Mesodermal cell (in vitro differentiated cells): ENCODE measurements around the gene RAB6B.

Experiments
- H3K27ac ChIP-seq: 2 replicates; pipeline ENCODE4 v1.7.0; 2013; ENCODE audit warnings: mild to moderate bottlenecking, low read depth, low read length, moderate library complexity; ENCODE audit not compliant: severe bottlenecking
- H3K36me3 ChIP-seq: 2 replicates; pipeline ENCODE4 v1.7.1; 2013; ENCODE audit warnings: mild to moderate bottlenecking, low read length, moderate library complexity; ENCODE audit not compliant: control insufficient read depth, insufficient read depth
- H3K4me1 ChIP-seq: one replicate; pipeline ENCODE4 v1.7.1; 2013; ENCODE audit warnings: mild to moderate bottlenecking, low read length; ENCODE audit not compliant: insufficient read depth, control insufficient read depth, poor library complexity, severe bottlenecking
- H3K4me3 ChIP-seq: 2 replicates; pipeline ENCODE4 v1.7.0; 2013; ENCODE audit warnings: low read length, control low read depth, mild to moderate bottlenecking; ENCODE audit not compliant: insufficient read depth, poor library complexity, severe bottlenecking; ENCODE audit errors: extremely low read depth
- H3K9me3 ChIP-seq: 2 replicates; pipeline ENCODE4 v1.7.1; 2013; ENCODE audit warnings: mild to moderate bottlenecking, low read length, moderate library complexity; ENCODE audit not compliant: control insufficient read depth
- WGBS, 2 experiments: methylation state at CpG; one replicate each; pipeline ENCODE4 v1.1.5; 2013; ENCODE audit warnings: missing lambda C conversion rate in 2 of 2; ENCODE audit not compliant: insufficient coverage in 2 of 2; 5-methylcytosine and 5-hydroxymethylcytosine counted together

Gene RAB6B

GRCh38 chr3:133937756-133938601, 42.3 kb upstream of the RAB6B start:
- 82 to 92% methylated on average over 7 to 8 of the region's 10 CpGs for WGBS, 2 experiments
- no peaks in the 10 kb centered on the region for H3K9me3 ChIP-seq
- no peak overlapping the region for H3K4me3 ChIP-seq
- H3K27ac ChIP-seq = no peak overlapping the region
- no peaks in the 10 kb centered on the region for H3K36me3 ChIP-seq
- peaks cover 9% of the 10 kb centered on the region for H3K4me1 ChIP-seq

DNA sequence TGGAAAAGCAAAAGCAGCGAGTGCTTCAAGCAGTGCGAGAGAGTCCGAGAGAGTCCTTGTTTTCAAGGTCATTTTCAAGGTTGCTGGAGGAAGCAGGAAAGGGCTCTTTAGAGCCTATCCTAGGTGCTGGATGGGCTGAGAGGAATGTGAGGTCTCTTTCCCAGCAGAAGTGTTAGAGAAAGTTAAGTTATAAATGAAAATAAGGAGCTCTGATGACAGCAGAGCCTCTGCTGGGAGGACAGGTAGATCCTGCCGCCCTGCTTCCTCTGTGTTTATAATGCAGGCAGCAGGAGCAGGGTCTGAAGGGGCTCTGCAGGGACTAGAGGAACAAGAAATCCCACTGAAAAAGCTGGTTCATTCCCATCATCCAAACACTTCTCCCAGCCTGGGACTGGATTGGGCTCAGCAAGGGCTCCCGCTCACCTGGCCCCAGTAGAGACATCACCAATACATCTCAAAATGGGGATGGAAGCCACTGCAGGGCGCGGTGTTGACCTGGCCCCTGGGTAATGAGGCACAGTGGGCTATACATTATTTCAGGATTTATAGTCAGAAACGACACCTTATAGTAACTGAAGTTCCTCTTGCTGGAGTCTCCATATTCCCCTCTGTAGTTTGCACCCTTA, 41.5 kb upstream of the RAB6B start:
- Histone ChIP-seq H3K4me1 (peaks cover 3% of the 10 kb centered on the region), H3K4me3 (no peak overlapping the region), H3K36me3 (no peaks in the 10 kb centered on the region), H3K27ac (no peak overlapping the region), H3K9me3 (no peaks in the 10 kb centered on the region)
- WGBS, 2 experiments = 93 to 97% methylated on average over 5 to 8 of the region's 8 CpGs

DNA sequence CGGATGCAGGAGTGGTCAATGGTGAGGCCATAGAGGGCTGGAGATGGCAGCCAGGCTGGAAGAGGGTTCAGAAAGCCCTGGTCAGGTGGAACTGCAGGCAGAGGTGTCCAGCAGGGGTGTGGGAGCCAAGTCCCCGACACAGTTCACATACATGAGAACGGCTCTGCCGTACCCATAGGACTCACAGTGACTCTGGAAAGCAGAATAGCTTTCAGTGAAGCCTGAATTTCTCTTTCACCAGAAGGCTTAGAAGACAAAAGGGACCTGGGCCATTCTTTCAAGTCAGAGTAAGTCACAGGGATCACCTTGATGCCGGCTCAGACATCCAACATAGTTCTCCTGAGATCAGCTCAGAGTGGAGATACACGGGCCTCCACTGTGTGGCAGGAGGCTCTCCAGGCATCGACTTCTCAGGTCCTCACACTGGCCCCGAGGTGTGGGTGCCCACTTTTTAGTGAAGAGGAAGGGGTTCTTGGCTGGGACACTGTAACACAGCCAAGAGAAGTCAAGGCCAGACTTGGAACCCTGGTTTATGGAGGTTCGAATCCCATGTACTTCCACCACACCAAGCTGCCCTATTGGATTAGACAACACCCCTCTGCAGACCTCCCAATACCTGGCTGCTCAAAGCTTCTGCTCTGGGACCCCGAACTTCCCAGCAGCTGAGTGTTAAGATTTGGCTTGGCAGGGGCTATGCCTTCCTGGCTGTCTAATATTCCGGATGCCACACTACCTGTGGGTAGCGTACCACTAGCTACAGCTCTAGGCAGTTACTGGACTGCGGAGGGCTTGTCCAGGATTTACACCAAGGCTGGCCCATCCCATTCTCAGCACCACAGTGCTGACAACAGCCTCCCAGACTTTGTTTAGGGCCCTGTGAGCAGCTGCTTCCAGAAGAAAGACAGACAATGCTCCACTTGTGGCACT, 40.4 kb upstream of the RAB6B start:
- no peaks in the 10 kb centered on the region for H3K36me3 ChIP-seq
- H3K4me3 ChIP-seq = no peak overlapping the region
- WGBS, 2 experiments = 92 to 94% methylated on average over 11 to 12 of the region's 13 CpGs
- no peaks in the 10 kb centered on the region for H3K9me3 ChIP-seq
- no peak overlapping the region for H3K27ac ChIP-seq
- H3K4me1 ChIP-seq = no peaks in the 10 kb centered on the region

- no peaks in the 10 kb centered on the region for H3K9me3 ChIP-seq
- H3K4me3 ChIP-seq = no peak overlapping the region
- no peaks in the 10 kb centered on the region for H3K36me3 ChIP-seq
- 87 to 88% methylated on average over 10 to 11 of the region's 11 CpGs for WGBS, 2 experiments
- no peaks in the 10 kb centered on the region for H3K4me1 ChIP-seq
- no peak overlapping the region for H3K27ac ChIP-seq
Measured at GRCh38 chr3:133934996-133935842, 39.5 kb upstream of the RAB6B start.

DNA sequence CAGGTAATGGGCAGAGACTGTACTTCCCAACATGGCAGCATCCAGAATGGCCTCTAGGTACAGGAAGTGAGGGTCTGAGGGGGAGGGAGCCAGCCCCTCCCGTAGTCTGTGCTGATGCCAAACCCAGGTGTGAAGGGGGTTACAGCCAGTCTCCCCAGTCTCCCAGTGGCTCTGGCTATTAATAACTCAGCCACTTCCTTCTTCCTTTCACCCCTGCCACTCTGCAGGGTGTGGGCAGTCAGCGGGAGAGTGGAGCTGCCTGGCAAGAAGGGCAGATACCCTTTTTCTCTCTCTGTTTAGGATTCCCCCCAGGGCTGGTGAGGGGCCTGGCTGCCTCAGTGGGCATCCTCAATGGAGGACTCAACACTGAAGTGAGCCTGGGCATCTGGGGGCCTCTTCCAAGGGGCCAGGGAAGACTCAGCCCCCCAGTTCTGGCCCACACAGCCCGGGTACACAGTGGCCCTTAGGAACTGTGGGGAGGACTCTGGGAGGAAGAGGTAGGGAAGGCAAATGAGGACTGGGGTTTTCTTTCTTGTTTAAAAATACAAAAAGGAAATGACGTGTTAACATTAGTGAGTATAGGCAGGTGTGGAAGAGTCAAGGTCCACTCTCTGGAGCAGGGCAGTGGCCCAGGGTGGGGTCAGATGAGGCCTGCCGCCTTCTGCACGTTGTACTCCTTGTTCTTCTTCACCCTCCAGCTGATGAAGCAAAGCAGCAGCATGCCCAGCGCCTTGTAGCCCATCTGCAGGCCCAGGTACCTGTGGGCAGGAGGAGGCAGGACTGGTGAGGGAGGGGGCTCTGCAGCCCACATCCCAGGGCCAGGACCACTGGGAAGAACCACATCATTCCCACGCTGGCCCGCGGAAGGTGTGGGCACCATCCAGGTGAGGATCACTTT, 38.6 kb upstream of the RAB6B start:
- Histone ChIP-seq H3K9me3 (no peaks in the 10 kb centered on the region), H3K36me3 (no peaks in the 10 kb centered on the region), H3K27ac (no peak overlapping the region), H3K4me3 (no peak overlapping the region), H3K4me1 (no peaks in the 10 kb centered on the region)
- 90 to 93% methylated on average over 7 to 8 of the region's 10 CpGs for WGBS, 2 experiments

DNA sequence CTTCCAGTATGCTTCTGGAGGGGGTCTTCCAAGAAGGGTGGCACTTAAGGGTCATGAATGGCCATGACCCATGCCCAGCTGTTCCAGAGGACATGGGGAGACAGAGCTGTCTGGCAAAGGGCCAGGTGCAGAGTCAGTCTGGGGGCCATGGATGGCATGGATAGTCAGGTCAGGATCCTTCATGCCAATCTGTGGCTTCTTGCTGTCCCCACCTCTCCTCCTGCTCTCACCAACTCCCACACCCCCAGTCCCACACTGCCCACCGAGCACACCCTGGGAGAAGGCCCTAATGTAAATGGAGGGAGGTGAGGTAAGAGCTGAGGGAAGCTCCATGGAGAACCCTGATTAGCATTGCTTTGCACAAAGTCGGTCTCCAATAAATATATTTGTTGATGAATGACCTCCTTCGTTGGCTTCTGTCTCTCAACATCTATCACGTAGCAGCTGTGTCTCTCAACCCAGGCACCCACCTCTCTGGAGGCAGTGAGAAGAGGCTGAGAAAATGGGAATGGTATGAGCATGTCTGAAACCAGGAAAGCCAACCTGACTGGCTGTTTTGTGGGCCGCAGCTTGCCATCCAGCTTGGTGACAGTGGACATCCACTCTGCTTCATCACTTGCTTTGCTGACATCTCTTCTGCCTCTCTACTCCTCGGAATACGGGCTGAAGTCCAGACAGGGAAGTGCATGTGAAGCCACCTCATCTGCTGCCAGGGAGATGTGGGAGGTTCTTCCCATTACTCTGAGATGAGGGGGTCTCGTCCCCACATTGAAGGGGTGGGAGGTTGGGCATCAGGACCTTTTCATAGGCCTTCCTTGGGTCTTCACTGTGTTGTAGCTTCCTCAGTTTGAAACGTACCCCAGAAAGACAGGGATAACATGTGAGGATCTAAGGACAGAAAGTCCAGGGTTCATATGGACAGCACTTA, 37.7 kb upstream of the RAB6B start:
- 84 to 100% methylated on average over 3 to 5 of the region's 9 CpGs for WGBS, 2 experiments
- Histone ChIP-seq H3K36me3 (no peaks in the 10 kb centered on the region), H3K27ac (no peak overlapping the region), H3K4me1 (no peaks in the 10 kb centered on the region), H3K9me3 (no peaks in the 10 kb centered on the region), H3K4me3 (no peak overlapping the region)

GRCh38 chr3:133932009-133932408, 36.3 kb upstream of the RAB6B start:
- 77 to 92% methylated on average over 5 to 6 of the region's 6 CpGs for WGBS, 2 experiments
- Histone ChIP-seq H3K9me3 (no peaks in the 10 kb centered on the region), H3K27ac (no peak overlapping the region), H3K4me1 (no peaks in the 10 kb centered on the region), H3K36me3 (no peaks in the 10 kb centered on the region), H3K4me3 (no peak overlapping the region)

GRCh38 chr3:133931084-133931483, 35.4 kb upstream of the RAB6B start:
- H3K4me1 ChIP-seq = no peaks in the 10 kb centered on the region

More at GRCh38 chr3:133931084-133931483, 35.4 kb upstream of the RAB6B start:
- Histone ChIP-seq H3K27ac (no peak overlapping the region), H3K4me3 (no peak overlapping the region), H3K36me3 (no peaks in the 10 kb centered on the region), H3K9me3 (no peaks in the 10 kb centered on the region)
- 84 to 100% methylated on average over 3 to 7 of the region's 8 CpGs for WGBS, 2 experiments
